ENCODE measurements around the gene ZMYND11. TPM values are rescaled to one million over a fixed set of nuclear protein-coding genes. Genes with fewer than 3 reads are reported as not detected.
A peak's percentile ranks its signal among the peaks of the same experiment; 100 is the strongest.
"Not testable (repeated sequence)": the region's sequence is repeated elsewhere in the genome, so short reads cannot be mapped to it uniquely, and the experiment has no call there.

ZMYND11 gene
- total RNA-seq, 1 experiment from 2014 or later = 38.5 TPM

DNA sequence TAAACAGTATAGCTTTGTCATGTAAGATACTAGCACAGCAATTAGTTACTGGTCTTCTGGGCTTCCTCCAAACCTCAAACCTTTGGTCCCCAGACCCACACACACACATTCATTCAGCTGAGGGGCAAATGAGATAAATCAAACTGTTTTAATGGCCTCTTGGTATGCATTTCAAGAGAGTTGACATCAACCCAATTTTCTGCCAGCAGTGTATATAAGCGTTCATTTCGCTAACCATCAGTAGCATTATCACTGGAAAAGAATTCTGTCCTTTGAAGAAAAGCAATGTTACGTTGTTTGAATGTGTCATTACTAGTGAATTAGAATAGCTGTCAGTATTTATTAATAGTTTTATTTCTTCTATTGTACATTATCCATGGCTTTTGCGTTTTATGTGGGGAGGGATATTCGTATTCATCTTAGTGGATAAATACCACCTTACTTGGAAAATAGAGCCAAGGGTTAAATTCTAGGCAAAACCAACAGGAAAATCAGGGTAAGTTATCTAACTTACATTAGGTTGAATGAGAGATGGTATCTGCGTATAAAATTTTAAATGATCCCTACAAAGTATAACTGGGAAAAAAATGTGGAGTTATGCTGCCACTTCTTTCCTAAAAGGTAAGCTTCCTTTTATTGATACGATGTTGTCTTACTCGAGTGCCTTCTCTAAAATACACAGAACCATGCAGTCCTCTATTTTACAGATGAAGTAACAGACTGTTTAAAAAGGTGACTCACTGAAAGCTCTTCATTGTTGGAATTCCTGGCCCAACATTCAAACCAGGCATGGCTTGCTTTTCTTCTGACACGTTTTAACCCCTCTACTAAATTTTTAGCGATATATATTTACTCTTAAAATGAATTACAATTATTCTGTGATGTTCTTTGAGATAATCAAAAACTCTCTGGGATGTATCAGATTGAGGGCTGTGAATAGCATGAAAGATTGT lies 2.0 kb upstream of the ZMYND11 start:
- peak; percentile 49 for DNase-seq (ENCODE audit: low read depth)

DNA sequence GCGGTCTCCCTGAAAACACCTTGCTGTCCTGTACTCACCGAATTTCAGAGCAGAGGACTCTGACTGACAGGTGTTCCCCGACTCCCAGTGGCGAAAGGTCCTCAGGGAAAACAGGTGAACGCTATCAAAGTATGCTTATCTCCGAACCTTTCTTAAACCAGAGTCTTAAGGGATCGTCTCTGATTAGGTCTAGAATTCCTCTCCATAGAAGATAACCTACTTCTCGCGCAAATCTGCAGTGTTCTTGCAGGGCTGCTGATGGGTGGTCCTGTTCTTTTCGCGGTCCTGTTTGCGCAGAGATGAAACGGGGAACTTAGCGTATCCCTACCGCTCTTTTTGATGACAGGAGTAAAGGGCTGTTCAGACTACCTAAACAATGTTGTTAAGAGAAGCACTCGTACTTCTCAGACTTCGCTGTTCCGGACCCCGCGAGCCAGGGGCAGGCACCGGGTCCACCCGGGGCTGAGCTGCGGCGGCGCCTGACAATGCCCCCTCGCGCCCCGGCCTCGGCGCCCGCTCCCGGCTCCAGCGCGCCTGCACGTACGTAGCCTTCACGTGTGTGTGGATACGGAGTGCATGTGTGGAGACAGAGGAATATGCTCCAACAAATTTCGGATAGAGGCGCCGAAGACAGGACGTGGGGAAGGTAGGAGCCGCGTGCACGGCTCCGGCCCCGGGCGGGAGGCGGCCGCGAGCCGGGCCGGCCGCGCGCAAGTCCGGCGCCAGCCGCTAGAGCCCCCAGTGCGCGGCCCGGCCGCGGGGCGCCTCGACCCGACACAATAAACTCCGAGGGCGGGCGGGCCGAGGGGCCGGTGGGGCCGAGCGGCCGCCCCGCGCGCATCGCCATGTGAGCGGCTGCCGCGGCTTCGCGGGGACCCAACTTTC lies 766 bp upstream of the ZMYND11 start:
- DNase-seq (ENCODE audit: low read depth) = peak; percentile 29

DNA sequence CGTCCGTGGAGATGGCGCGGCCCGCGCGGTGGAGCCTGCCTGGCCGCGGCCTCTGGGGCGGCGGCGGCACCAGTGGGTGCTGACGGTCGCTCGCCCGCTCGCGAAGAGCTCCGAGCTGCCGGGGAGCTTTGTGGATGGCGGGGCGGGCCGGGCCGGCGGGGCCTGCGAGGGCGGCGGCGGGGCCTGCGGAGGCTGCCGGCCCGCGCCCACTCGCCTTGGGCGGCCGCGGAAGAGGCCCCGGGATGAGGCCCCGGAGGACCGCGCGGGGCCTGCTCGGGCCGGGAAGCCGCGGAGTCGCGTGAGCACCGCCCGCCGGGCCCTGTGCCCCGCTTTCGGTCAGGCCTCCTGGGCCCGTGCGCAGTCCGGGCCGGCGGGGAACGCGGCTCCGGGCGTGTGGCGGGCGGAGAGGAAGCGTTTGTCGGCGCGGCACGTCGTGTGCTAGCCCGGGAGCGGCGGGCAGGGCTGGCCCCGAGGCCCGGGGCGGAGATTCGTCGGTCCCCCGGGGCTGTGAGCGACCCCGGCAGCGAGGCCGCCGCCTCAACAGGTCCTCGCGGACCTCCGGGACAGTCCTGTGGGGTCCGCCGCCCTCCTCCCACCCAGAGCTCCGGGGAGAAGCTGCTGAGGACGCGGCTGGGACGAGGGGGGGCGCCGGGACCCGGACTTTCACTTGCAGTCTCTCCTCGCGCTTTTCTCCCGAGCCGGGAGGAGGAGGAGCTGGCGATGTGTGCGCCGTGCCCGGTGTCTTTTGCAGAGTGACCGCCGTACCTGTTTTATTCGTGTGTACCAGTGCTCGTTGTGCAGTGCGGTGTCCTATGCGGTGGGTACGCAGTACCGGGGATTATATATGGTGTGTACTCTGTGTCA lies 578 bp downstream of the ZMYND11 start:
- DNase-seq (ENCODE audit: low read depth) = peak; percentile 51

DNA sequence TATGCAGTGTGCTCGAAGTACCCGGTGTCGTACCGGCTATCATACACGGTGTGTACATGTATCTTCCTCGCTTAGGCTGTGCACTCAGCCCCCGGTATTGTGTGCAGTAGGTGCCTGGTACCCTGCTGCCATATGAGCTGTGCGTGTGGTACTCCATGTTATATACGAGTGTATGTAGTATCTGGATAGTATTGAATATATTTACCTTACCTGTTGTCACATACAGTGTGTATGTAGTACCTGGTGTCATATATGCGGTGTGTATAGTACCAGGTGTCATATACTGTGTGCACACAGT lies 1.2 kb downstream of the ZMYND11 start:
- DNase-seq (ENCODE audit: low read depth) = no peak

DNA sequence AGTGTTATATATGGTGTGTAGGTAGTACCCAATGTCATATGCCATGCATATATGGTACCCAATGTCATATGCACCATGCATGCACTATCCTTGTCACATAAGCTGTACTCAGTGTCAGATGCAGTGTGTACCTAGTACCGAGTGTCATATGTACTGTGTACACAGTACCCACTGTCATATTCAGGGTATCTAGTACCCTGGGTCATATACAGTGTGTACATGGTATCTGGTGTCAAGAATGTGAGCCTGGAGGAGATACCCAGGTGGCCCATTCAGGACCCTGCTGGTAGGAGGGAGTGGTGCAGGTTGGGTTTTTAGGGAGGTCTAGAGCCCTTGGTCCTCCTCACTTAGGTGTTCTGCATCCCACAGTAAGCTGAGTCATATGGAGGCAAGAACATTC lies 1.8 kb downstream of the ZMYND11 start:
- DNase-seq (ENCODE audit: low read depth) = peak; percentile 39

DNA sequence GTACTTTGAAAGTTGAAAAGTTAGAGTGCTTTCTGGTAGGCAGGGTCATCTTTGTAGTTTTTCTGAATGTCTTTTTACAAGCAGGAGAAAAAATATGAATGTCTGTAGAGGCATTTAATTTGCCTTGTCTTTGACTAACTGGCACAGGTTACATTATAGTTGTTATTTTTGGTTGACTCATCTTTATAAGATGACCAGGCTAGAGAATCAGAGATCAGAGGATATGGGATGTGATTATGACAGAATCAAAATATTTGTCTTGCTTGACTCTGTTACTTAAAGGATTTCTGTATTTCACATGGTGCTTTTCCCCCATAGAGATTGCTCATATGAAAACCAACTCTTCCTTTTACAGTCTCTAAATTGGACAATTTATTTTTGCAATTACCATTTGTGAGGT lies 2.4 kb downstream of the ZMYND11 start:
- peak; percentile 17 for DNase-seq (ENCODE audit: low read depth)

DNA sequence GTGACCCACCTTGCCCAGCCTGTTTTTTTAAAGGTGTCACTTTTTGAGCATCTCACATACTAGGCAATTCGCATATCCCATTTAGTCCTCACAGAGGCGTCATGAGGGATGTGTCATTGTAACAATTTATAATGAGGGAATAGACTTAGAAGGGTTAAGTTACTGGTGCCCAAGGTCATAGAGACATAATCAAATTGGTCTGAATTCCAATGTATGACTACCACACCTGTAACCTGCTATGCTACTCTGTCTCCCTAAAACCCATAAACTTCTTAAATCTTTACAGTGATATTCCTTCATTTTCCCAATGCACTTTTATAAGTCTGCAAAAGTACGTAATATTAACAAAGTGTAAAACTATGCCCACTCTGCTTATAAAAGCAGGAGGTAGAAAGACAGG lies 7.1 kb downstream of the ZMYND11 start:
- DNase-seq (ENCODE audit: low read depth) = no peak

DNA sequence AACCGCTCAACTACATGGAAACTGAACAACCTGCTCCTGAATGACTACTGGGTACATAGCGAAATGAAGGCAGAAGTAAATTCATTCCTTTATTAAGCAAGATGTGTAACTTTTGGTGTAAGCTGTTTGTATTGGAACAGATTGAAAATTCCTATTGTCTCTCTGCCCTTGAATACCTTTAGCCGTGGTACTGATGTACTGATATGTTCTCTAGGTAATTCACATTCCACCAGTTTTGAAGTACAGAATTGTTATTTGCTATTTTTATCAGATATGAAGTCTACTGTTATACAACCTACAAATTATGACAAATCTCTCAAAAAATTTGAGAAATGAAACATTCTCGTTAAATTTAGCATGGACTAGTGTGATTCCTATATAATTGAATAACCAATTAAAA lies 17.7 kb downstream of the ZMYND11 start:
- no peak for DNase-seq (ENCODE audit: low read depth)

DNA sequence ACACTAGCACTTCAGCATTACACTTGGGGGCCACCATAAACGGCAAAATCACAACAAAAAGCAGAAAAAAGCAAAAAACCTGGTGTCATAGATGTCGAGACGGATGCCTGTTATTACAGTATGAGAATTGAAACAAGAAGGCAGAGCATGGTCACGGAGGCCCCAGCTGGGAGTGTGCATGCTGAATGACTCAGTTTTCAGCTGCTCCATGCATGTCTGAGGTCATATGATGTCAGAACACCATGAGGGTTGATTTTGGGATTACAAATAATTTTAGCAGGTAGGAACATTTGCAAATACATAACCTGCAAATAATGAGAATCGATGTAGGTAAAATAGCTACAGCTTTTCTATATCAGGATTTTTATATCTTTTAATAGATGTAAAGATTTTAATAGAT lies 19.1 kb downstream of the ZMYND11 start:
- DNase-seq (ENCODE audit: low read depth) = no peak

DNA sequence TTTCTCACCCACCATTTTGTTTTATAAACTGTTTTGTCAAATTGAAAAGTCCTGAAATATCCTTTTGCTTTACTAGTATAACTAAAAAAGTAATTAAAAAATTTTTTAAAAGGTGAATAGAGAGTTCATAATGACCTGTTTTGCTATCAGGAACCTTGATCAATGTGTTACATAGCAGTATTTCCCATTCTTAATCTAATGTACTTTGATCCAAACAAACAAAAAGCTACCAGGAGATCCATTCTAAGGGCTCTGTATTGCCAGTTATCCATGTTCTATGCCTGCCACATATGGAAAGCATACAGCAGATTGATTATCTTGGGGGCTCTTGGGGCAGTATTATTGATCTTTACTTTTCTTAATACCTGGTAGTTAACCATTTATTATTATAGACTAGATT lies 32.1 kb downstream of the ZMYND11 start:
- no peak for DNase-seq (ENCODE audit: low read depth)

DNA sequence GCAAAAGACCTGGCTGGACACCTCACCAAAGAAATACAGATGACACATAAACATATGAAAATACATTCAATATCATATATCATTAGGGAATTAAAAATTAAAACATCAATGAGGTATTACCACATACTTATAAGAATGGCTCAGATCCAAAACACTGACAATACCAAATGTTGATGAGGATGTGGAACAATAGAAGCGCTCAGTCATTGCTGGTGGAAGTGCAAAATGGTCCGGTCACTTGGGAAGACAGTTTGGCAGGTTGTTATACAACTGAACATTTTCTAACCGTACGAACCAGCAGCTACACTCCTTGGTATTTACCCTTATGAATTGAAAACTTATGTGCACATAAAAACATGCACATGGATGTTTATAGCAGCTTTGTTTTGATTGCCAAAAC lies 38.5 kb downstream of the ZMYND11 start:
- DNase-seq (ENCODE audit: low read depth) = no peak

DNA sequence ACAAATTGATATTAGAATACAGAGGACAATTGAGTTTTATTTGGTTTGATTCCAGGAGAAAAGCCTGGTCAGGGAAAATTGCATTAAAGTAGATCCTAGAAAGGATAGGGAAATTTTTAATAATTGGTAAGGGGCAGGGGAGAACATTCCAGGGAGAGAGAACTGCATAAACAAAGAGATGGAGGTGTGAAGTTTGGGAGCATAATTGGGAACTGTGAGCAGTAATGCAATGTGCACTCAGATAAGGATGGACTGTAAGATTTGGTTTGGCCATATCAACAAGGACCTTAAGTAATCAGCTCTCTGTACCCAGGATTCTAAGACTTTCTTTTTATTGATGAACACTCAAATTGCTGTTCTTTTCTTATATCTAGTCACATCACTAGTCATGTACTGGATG lies 41.4 kb downstream of the ZMYND11 start:
- DNase-seq (ENCODE audit: low read depth) = no peak

DNA sequence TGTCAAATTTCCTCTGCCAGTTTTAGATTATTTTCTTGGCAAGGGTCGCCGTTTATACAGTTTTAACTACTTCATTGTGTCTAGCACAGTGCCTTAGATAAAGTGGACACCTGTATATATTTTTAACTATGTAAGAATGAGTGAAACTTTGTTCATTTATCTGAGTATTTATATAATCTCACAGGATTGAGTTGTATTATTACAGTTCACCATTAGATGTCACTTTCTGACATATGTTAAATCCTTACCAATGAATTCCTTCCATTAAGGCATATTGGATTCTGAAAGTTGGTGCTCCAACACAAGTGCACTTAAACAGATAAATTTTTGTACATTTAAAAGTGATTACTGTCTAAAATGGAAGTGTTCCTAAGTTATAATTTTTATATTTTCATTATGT lies 43.0 kb downstream of the ZMYND11 start:
- no peak for DNase-seq (ENCODE audit: low read depth)

DNA sequence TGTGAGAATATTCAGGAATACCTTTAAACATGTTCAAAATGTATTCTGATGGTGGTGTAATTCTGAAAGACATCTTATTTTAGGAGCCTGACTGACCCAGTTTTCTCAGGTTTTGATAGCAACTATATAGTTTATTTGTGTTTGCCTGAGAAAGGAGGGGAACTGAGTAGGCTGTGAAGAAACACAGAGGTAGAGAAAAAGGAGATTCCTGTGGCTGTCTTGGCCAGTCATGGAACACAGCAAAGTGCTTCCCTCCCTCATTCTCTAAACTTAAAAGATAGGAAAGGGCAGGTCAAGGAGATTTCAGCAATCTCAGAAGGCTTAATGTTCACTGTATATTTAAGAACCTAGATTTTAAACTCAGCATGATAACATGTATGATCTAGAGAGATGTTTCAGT lies 43.5 kb downstream of the ZMYND11 start:
- no peak for DNase-seq (ENCODE audit: low read depth)

DNA sequence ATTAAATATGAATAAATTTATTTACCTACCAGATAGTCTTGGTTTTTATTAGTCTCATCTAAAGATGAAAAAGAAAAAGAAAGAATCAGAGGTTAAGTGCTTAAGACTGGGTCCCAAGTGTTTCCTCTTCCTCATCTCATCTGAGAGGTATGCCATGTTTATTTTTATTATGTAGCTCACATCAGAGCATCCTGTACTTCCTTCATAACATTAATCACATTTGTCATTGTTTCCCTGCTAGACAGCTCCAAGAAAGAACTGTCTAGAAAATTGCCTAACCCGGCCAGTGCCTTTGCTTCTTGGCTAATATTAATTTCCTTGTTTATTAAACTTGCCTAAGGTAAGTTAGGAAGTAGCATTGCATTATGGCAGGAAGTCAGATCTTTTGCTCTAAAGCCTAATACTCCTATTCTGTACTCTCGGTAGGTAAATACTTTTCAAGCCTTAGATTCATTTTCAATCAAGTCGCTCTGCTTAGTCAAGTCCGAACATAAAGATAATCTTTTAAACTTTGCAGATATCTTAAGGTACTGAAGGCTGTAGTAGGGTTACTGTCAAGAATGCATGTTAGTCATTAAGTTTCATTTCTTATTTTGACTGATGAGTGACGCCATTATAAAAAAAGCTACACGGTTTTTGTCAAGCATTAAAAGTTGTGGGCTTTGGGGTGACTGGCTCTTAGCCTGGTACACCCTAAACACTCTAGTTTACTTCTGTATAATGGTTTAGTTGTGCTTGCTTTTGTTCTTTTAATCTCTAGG lies 47.4 kb downstream of the ZMYND11 start:
- peak; percentile 5 for DNase-seq (ENCODE audit: low read depth)

DNA sequence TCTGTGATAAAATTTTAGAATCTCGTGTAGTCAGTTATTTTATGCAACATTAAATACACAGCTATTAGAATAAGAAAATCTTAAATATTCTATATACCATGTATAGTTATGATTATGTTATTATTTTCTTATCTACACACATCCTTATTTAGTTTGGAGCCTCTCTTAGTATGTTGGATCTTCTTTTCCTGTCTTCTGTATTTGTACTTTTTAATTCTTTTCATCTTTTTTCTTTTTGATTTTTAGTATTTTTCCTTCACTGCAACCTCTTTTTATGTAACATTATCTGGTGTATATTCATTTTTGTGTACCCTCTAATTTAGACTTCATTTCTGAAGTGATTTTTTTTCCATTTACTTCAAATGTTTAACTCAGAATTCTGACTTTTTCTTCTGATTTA lies 48.9 kb downstream of the ZMYND11 start:
- no peak for DNase-seq (ENCODE audit: low read depth)

DNA sequence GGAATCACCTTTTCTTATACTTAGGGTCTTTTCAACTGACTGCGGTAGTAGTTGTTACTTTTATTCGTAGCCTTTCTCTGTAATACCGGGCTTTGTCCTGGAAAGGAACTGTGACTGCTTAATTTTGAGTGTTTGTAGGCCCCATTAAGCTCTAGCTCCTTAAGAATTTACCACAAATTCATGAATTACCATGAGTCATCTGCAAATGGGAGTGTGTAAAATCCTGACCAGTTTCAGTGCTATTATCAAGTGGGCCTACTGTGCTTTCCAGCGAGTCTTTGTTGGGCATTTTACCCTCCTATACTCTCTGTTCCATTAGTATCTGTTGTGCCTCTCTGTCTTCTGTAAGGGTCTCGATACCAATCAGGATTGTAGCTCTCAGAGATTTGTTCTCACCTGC lies 49.7 kb downstream of the ZMYND11 start:
- DNase-seq (ENCODE audit: low read depth) = peak; percentile 12

DNA sequence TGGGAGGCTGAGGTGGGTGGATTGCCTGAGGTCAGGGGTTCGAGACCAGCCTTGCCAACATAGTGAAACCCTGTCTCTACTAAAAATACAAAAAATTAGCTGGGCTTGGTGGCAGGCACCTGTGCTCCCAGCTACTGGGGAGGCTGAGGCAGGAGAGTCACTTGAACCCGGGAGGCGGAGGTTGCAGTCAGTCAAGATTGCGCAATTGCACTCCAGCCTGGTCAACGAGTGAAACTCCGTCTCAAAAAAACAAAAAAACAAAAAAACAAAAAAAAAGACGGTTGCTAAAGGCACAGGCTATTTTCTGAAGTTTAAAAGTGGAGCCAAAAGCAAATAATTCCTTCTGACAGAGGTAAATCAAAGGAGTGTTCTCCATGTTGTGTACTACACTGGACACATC lies 50.3 kb downstream of the ZMYND11 start:
- DNase-seq (ENCODE audit: low read depth) = not testable (repeated sequence)

DNA sequence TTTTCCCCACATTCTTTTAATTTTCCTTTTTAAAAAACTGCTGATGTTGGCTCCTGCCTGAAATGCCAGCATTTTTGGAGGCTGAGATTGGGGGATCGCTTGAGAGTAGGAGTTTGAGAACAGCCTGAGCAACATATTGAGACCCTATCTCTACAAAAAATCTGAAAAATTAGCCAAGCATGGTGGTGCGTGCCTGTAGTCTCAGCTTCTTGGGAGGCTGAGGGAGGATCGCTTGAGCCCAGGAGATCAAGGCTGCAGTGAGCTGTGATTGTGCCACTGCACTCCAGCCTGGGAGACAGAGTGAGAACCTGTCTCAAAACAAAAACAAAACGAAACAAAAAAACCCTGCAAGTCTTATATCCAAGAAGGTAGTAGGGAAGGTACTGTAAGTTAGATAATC lies 51.7 kb downstream of the ZMYND11 start:
- DNase-seq (ENCODE audit: low read depth) = no peak

DNA sequence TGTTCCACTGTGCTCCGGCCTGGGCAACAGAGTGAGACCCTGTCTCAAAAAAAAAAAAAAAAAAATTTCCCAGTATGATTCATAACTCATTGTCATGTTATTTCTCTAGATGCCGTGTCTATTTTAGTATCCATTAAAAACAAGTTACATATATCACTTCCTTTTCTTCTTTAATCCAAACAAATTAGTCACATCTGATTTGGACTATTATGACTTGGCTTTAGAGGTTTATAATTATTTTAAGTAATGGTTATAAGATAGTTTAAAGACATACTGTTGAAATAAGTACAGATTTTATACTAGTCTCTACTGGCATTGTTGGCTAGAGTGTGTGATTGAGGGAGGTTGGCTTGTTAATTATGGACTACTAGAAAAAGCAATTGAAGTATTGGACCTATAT lies 53.3 kb downstream of the ZMYND11 start:
- no peak for DNase-seq (ENCODE audit: low read depth)

DNA sequence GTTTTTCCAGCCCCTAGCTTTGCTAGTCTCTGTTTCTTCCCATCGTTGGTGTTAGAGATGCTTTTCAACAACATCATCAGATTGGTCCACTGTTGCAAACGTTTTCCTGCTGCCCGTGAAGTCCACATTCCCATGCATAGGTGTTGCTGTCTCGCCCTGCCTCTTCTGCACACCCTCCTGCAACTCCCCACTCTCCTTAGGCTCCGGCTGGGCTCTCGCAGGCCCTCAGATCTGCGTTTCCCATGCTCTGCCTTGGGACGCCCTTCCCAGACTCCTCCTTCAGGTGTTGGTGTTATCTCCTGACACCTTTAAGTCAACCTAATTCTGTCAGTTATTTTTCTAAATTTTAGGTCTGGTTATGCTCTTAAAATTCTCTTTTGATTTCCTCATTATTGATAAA lies 55.0 kb downstream of the ZMYND11 start:
- no peak for DNase-seq (ENCODE audit: low read depth)

Data from Daoy (cell line).